ENCODE results near the gene MYO19. TPM values are rescaled to one million over a fixed set of nuclear protein-coding genes. Genes with fewer than 3 reads are reported as not detected.
A peak's percentile ranks its signal among the peaks of the same experiment; 100 is the strongest.

The MYO19 gene
- total and polyA plus RNA-seq, 9 of the 15 experiments (the other 6 are each of a cell fraction or from before 2014, with no cell fraction given): 21.6 to 176 (median 129) TPM

DNA sequence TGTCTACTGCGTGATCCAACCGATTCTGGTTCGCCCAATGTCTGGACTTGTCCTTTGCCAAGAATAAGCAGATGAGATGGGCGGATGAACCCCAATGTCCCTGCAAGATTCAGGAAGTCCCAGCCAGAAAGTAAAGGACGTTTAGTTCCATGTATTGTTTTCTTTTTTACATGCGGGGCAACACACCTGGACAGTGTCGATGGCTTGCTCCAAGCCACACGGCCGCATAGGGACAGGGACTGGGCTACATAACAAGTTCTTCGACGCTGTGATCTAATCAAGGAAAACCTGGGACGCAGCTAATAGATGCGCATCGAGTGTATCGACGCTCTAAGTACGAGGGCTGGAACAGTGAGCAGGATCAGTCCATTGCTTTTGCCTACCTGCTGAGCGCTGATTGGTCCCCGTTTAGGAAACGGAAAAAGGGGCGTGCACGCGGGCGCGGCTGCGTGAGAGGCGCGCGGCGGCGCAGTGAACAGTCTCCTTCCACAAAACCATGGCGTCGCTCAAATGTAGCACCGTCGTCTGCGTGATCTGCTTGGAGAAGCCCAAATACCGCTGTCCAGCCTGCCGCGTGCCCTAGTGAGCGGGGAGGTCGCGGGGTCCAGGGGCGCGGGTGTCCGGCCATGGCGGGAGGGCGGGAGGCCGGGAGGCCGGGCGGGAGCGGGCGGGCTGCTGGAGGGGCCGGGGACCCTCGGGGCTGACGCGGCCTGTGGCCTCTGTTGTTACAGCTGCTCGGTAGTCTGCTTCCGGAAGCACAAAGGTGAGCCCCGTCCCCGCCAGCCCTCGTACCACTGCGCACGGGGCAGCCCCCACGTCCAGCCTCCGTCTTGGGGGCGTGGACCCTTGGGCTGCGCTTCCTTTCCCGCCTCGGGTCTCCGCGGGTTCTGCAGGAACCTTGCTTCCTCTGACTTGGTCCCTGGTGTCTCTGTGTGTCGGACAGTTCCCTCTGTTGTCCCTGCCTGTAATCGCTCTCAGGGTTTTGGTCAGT is 48.2 kb downstream of the MYO19 start, which contains the start of gene ZNHIT3 (continued):
- TF ChIP-seq, protein P1, sequence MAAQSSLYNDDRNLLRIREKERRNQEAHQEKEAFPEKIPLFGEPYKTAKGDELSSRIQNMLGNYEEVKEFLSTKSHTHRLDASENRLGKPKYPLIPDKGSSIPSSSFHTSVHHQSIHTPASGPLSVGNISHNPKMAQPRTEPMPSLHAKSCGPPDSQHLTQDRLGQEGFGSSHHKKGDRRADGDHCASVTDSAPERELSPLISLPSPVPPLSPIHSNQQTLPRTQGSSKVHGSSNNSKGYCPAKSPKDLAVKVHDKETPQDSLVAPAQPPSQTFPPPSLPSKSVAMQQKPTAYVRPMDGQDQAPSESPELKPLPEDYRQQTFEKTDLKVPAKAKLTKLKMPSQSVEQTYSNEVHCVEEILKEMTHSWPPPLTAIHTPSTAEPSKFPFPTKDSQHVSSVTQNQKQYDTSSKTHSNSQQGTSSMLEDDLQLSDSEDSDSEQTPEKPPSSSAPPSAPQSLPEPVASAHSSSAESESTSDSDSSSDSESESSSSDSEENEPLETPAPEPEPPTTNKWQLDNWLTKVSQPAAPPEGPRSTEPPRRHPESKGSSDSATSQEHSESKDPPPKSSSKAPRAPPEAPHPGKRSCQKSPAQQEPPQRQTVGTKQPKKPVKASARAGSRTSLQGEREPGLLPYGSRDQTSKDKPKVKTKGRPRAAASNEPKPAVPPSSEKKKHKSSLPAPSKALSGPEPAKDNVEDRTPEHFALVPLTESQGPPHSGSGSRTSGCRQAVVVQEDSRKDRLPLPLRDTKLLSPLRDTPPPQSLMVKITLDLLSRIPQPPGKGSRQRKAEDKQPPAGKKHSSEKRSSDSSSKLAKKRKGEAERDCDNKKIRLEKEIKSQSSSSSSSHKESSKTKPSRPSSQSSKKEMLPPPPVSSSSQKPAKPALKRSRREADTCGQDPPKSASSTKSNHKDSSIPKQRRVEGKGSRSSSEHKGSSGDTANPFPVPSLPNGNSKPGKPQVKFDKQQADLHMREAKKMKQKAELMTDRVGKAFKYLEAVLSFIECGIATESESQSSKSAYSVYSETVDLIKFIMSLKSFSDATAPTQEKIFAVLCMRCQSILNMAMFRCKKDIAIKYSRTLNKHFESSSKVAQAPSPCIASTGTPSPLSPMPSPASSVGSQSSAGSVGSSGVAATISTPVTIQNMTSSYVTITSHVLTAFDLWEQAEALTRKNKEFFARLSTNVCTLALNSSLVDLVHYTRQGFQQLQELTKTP (IDR thresholded peaks at IDR 0.05; ENCODE audit: low read depth in 1 of 2, partially characterized antibody in 2 of 2): no peak
- TF ChIP-seq, protein P2, sequence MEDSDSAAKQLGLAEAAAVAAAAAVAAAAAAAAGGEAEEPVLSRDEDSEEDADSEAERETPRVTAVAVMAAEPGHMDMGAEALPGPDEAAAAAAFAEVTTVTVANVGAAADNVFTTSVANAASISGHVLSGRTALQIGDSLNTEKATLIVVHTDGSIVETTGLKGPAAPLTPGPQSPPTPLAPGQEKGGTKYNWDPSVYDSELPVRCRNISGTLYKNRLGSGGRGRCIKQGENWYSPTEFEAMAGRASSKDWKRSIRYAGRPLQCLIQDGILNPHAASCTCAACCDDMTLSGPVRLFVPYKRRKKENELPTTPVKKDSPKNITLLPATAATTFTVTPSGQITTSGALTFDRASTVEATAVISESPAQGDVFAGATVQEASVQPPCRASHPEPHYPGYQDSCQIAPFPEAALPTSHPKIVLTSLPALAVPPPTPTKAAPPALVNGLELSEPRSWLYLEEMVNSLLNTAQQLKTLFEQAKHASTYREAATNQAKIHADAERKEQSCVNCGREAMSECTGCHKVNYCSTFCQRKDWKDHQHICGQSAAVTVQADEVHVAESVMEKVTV (CRISPR knock-in tag; IDR thresholded peaks at IDR 0.05): no peak
- TF ChIP-seq ZNF311 (CRISPR knock-in tag; IDR thresholded peaks at IDR 0.05): no peak
- TF ChIP-seq CBFA2T2 (conservative IDR thresholded peaks at IDR 0.05): no peak
- TF ChIP-seq, protein P3, sequence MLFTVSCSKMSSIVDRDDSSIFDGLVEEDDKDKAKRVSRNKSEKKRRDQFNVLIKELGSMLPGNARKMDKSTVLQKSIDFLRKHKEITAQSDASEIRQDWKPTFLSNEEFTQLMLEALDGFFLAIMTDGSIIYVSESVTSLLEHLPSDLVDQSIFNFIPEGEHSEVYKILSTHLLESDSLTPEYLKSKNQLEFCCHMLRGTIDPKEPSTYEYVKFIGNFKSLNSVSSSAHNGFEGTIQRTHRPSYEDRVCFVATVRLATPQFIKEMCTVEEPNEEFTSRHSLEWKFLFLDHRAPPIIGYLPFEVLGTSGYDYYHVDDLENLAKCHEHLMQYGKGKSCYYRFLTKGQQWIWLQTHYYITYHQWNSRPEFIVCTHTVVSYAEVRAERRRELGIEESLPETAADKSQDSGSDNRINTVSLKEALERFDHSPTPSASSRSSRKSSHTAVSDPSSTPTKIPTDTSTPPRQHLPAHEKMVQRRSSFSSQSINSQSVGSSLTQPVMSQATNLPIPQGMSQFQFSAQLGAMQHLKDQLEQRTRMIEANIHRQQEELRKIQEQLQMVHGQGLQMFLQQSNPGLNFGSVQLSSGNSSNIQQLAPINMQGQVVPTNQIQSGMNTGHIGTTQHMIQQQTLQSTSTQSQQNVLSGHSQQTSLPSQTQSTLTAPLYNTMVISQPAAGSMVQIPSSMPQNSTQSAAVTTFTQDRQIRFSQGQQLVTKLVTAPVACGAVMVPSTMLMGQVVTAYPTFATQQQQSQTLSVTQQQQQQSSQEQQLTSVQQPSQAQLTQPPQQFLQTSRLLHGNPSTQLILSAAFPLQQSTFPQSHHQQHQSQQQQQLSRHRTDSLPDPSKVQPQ (CRISPR knock-in tag; IDR thresholded peaks at IDR 0.05; ENCODE audit: borderline replicate concordance): no peak
- peak; percentile 84 for TF ChIP-seq TOE1 (IDR thresholded peaks at IDR 0.05; ENCODE audit: borderline replicate concordance)
- TF ChIP-seq TOE1 (CRISPR knock-in tag; IDR thresholded peaks at IDR 0.05; ENCODE audit: borderline replicate concordance, low read depth): no peak
- TF ChIP-seq, protein P4, sequence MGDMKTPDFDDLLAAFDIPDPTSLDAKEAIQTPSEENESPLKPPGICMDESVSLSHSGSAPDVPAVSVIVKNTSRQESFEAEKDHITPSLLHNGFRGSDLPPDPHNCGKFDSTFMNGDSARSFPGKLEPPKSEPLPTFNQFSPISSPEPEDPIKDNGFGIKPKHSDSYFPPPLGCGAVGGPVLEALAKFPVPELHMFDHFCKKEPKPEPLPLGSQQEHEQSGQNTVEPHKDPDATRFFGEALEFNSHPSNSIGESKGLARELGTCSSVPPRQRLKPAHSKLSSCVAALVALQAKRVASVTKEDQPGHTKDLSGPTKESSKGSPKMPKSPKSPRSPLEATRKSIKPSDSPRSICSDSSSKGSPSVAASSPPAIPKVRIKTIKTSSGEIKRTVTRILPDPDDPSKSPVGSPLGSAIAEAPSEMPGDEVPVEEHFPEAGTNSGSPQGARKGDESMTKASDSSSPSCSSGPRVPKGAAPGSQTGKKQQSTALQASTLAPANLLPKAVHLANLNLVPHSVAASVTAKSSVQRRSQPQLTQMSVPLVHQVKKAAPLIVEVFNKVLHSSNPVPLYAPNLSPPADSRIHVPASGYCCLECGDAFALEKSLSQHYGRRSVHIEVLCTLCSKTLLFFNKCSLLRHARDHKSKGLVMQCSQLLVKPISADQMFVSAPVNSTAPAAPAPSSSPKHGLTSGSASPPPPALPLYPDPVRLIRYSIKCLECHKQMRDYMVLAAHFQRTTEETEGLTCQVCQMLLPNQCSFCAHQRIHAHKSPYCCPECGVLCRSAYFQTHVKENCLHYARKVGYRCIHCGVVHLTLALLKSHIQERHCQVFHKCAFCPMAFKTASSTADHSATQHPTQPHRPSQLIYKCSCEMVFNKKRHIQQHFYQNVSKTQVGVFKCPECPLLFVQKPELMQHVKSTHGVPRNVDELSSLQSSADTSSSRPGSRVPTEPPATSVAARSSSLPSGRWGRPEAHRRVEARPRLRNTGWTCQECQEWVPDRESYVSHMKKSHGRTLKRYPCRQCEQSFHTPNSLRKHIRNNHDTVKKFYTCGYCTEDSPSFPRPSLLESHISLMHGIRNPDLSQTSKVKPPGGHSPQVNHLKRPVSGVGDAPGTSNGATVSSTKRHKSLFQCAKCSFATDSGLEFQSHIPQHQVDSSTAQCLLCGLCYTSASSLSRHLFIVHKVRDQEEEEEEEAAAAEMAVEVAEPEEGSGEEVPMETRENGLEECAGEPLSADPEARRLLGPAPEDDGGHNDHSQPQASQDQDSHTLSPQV (IDR thresholded peaks at IDR 0.05): no peak
- TF ChIP-seq PHTF2 (CRISPR knock-in tag; IDR thresholded peaks at IDR 0.05): no peak
- TF ChIP-seq NR2C1 (IDR thresholded peaks at IDR 0.05): no peak
- TF ChIP-seq NR2C1 (tag; IDR thresholded peaks at IDR 0.05): no peak
- TF ChIP-seq ZC3H11A (IDR thresholded peaks at IDR 0.05; ENCODE audit: low read depth, low read length): no peak
- TF ChIP-seq MCM7 (IDR thresholded peaks at IDR 0.05): no peak

All from K562 (cell line).